HG02571 (cell line): ENCODE data around the gene SLC37A1.

Experiments
- ATAC-seq: cut with Tn5 transposase; IDR thresholded peaks from one replicate; pipeline ENCODE4 v1.9.1; 2021; ENCODE audit warnings: mild to moderate bottlenecking, moderate library complexity; ENCODE audit not compliant: unreplicated experiment

The SLC37A1 gene

GRCh38 chr21:42478504-42478903 is 35.1 kb upstream of the SLC37A1 start:
- no peak for ATAC-seq

- ATAC-seq = no peak
Observed at GRCh38 chr21:42479582-42479981, 34.1 kb upstream of the SLC37A1 start.

- no peak for ATAC-seq
Observed at GRCh38 chr21:42480736-42481135, 32.9 kb upstream of the SLC37A1 start.

GRCh38 chr21:42481169-42481568 is 32.5 kb upstream of the SLC37A1 start:
- ATAC-seq = no peak

GRCh38 chr21:42484966-42485365 is 28.7 kb upstream of the SLC37A1 start:
- ATAC-seq = no peak

GRCh38 chr21:42486072-42486471 is 27.6 kb upstream of the SLC37A1 start:
- ATAC-seq = no peak

- ATAC-seq = no peak
Observed at GRCh38 chr21:42486531-42486930, 27.1 kb upstream of the SLC37A1 start.

- ATAC-seq = no peak
Observed at GRCh38 chr21:42489006-42489563, 24.6 kb upstream of the SLC37A1 start.

GRCh38 chr21:42489991-42490390 is 23.7 kb upstream of the SLC37A1 start:
- no peak for ATAC-seq

GRCh38 chr21:42490720-42491119 is 22.9 kb upstream of the SLC37A1 start:
- ATAC-seq = no peak

- no peak for ATAC-seq
Observed at GRCh38 chr21:42491328-42491727, 22.3 kb upstream of the SLC37A1 start.

GRCh38 chr21:42492201-42492600 is 21.5 kb upstream of the SLC37A1 start:
- no peak for ATAC-seq

- no peak for ATAC-seq
Observed at GRCh38 chr21:42493109-42494060, 20.3 kb upstream of the SLC37A1 start.

- ATAC-seq = no peak
Observed at GRCh38 chr21:42495027-42495426, 18.6 kb upstream of the SLC37A1 start.

- ATAC-seq = peak; percentile 6
Observed at GRCh38 chr21:42495765-42496119, 17.9 kb upstream of the SLC37A1 start.

- peak; percentile 97 for ATAC-seq
Observed at GRCh38 chr21:42496120-42496838, 17.4 kb upstream of the SLC37A1 start, which contains the start of gene RSPH1. Gene RSPH1, minus strand, starts transcription at chr21:42496224. Its CDS starts 38 bp downstream, at chr21:42496186.

GRCh38 chr21:42496839-42497202 is 16.8 kb upstream of the SLC37A1 start:
- no peak for ATAC-seq

GRCh38 chr21:42498012-42498411 is 15.6 kb upstream of the SLC37A1 start:
- no peak for ATAC-seq

GRCh38 chr21:42499444-42500112 is 14.1 kb upstream of the SLC37A1 start:
- no peak for ATAC-seq

- ATAC-seq = no peak
Observed at GRCh38 chr21:42500225-42500624, 13.4 kb upstream of the SLC37A1 start.

GRCh38 chr21:42500736-42501135 is 12.9 kb upstream of the SLC37A1 start:
- ATAC-seq = no peak
